GM19397 (cell line): Measurements from ENCODE around the gene DISP2.

Source experiments
- ATAC-seq: cut with Tn5 transposase; IDR thresholded peaks from one replicate; pipeline ENCODE4 v1.9.1; 2021; ENCODE audit warnings: mild to moderate bottlenecking, moderate library complexity; ENCODE audit not compliant: unreplicated experiment

The DISP2 gene

GRCh38 chr15:40342416-40343320 is 15.4 kb upstream of the DISP2 start:
- ATAC-seq: no peak

DNA sequence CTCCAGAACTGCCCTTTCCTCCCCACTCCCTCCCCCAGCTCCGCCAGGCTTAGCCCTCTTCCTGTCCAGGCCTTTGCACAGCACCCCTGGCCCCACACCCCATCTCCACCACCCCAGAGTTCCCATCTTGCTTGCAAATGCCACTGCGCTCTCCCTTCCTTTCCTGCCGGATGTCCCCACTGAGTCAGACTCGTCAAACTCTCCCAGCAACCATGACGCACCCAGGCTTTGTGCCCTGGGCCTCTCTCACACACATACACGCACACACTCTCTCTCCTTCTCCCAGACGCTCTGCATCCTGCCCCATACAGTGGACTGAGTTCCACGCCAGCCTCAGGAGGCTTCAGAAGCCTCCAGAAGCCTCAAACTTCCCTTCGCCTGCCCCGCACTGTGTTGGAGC is 14.5 kb upstream of the DISP2 start:
- ATAC-seq: no peak

DNA sequence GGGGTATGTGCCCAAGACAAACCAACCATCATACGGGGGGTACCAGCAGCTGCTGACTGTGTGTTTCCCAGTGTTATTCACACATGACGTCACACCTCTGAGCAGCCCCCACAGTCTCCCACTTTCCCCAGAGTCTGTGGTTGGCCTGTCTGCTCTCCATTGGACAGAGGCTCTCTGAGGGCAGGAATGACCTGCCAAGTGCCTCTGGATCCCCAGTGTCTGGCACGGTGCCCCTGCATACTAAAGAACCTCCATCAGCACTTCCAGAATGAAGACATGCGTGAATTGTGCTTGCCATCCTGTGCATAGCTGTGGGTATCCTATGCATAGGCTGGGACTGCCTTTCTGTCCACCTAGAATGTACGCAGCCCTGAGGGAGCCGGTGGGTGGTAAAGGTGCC is 13.8 kb upstream of the DISP2 start:
- ATAC-seq: no peak

GRCh38 chr15:40344631-40345120 is 13.3 kb upstream of the DISP2 start:
- no peak for ATAC-seq

DNA sequence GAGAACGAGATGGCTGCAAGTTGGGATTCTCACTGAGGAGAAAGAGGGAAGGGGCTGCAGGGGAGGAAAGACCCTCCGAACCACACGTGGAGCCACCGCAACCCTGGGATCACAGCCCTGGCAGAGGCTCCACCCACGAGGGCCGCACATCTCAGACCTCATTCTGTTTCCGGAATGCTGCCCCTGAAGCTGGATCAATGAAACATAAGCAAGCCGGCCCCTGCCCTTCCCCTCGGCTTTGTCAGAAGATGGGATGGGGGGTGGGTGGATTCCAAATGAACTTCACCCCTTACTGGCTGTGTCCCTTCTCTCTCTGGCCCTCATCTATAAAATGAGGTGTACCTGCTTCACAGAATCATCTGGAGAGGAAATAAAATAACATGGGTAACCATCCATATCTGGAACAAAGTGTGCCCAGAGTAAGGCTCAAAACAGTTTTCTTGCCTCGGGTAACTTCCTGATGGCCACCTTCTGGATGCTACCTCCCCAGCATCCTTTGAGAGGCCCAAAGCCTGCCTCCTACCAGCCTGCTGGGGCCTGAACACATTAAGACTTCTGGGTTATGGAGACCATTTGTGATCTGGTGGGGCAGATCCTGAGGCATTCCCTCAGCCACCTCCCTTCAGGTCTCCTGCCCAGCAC is 12.7 kb upstream of the DISP2 start:
- no peak for ATAC-seq

GRCh38 chr15:40345867-40346578 is 12.0 kb upstream of the DISP2 start:
- no peak for ATAC-seq

DNA sequence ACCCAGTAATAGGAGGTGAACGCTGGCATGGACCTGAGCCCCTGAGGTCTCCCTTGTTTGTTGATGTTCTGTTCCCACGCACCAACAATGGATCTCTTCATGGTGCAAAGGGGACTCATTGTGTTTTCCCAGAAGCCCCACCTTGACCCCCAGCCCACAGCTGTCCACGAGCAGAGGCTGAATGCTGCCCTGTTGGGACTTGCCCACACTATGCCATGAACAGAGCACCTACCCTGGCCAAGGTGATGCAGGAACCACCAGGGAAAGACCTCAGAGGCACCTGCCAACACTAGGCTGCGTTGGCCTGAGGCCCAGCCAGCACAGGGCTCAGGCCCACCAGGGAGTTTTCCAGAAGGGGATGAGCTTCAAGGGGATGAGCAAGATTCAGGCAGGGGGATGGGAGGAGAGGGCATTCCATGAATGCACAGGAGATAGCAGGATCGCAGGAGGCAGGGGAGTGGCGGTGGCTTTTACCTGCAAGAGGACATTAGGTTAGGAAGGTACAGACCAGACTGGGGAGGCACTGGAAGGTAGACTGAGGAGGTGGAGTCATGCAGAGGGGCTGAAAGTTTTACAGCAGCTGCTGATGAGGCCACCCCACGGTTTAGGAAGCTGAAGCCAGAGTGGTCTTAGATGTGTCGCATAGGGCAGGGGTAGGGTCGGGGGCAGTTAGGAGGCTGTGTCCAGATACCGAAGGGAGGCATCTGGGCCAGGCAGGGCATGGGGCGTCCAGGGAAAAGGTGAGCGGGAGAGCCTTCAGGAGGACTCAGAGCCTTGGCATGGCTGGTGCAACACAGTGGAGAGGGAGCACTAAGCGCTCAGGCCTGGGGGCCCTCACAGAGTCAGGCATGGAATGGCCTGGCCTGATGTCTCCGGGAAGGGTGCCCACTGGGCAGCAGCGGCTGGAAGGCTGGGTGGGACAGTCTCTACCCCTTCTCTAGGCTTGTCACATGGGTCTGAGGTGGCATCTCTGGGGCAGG is 11.2 kb upstream of the DISP2 start:
- no peak for ATAC-seq

- no peak for ATAC-seq
These were observed 10.2 kb upstream of the DISP2 start for GRCh38 chr15:40347559-40348473.

GRCh38 chr15:40348474-40348870 is 9.5 kb upstream of the DISP2 start:
- no peak for ATAC-seq

DNA sequence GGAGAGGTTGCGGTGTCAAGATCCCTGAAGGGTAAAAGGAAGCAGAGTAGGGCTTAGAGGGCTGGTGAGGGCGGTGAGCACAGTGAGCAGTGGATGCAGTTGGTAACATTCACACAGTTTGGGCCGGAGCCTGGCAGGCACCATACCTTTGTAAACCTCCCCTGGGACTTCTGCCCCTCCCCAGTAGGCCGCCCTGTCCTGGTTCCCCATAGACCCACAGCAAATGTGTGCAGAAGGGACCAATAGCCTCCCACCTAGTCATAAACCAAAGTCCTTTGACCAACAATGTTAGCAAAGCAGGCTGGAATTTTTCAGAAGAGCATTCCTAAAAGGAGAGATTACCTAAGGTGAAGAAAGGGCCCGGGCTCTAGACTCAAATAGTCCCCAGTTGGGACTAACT is 8.9 kb upstream of the DISP2 start:
- no peak for ATAC-seq

DNA sequence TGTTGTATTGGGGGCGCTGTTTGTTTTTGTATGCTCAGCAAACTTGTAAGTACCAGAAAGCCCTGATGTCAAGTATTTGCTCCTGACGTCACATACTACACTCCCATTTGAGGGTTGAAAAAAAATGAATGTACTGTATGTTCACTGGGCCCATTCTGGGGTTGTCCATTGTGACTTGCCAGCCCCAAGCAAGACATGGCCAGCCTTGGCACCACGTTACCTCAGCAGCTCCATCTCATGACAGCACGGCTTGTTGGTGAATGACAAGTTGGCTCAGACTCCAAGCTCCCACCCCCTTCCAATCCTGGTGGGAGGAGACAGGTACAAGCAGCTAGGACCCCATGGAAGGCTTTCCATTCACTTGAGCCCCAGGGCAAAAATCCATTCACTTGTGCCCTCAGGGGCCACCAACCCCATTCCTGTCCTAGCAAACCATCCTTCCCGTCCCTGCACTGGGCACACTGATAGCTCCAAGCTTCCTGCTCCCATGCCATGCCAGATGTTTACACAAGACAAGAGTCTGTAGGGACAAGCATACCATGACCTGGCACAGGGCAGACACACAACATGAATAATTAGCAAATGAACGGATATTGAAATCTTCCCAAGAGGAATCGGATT is 5.6 kb upstream of the DISP2 start:
- ATAC-seq: no peak

DNA sequence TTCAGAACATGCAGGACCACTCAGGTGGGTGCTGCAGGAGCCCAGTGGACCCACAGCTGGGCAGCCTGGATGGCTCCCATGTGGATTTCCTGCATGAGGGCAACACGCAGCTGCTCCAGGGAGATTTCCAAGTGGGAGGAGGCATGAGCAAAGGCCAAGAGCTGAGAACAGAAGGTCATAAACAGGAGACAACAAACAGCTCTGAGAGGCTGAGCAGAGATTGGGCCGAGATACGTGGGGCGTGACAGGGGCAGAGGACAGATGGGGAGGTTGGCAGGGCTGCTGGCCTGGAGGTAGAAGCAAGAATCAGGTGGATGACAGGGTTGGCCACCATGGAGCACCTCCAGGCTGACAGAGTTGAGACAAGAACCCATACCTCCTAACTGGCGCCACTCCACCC is 4.3 kb upstream of the DISP2 start:
- ATAC-seq: no peak

GRCh38 chr15:40354408-40355171 is 3.4 kb upstream of the DISP2 start:
- ATAC-seq: no peak

DNA sequence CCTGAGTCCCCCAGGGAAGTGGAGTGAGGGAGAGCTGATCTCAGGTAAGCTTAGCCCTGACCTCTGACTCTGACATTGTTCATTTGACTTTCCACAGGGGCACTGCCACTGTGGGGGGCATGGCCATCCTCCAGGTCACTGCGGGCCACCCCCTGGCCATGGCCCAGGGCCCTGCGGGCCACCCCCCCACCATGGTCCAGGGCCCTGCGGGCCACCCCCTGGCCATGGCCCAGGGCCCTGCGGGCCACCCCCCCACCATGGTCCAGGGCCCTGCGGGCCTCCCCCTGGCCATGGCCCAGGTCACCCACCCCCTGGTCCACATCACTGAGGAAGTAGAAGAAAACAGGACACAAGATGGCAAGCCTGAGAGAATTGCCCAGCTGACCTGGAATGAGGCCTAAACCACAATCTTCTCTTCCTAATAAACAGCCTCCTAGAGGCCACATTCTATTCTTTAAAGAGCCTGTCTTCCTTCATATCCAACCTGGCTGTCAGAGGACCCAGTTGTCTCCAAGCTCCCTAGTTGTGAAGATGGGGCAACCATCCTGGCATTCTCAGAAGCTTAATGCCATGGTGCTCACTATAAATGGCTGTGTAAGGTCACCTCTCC is 1.9 kb upstream of the DISP2 start:
- no peak for ATAC-seq

DNA sequence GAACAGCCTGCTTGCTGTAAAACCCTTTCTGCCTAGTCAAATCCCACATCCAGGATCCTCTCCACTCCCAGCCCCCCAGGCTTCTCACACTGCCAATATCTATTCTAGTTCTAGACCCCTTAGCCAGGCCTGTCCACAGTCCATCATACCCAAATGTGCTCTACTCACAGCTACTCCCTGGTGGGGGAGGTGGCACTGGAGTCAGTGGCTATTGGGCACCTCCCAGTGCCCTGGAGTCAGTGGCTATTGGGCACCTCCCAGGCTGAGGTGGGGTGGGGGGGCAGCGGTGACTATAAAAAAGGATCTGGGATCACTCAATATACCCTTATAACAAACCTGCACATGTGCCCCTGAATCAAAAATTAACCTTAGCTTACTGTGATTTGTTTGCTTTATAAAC is 773 bp upstream of the DISP2 start:
- no peak for ATAC-seq

DNA sequence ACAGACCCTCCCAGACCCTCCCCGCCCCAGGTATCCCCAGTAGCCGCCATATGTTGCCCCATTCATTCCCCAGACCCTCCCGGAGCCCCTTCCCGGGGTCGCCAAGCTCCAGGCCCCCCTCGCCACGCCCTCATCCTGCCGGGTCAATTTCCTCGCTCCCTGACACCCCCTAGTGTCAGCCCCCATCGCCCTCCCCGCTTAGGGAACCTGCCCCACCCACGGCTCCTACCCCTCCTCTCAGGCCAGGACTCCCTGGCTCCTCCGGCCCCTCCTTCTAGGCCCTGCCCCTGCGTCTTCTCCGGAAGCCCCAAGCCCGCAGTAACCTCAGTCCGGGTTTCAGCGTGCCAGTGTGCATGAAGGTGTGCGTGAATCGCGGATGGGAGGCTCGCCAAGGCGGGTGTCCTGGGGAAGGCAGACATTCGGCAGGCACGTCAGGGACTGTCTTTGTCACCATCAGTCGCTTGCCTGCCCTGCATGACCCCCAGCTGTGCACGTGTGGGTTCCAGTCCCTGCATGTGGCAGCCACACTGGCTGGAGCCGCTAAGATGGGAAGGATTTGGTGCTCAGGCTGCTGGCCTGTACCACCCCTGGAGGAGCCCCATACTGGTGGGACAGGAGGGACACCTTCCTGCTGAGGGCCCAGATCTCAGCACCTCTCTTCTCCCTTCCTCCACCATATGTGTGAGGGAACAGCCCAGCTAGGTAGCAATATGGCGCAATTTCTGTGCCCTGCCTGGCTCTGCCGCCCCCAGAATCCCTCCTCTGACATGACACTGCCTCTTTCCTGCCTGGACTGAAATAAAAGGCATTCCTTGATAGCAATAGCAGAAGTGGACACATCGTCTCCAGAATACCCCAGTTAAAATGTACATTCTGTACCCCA is 693 bp downstream of the DISP2 start:
- ATAC-seq: peak; percentile 9

DNA sequence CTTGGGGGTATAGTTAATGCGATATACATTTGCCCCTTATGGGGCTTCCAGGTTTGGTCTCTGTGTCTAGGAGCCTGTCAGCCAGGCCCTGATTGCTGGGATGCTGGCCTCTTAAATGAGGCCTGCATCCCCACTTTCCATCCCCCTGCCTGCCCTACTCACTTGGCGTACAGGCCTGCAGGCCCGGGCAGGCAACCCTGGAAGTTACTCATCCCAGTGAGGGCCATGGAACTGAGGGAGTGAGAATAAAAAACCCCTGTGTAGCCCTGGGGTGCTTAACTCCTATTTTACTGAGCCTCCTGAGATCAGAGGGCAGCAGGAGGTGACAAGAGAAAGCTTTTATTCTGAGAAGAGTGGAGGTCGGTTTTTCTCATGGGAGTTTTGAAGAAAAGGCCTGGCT is 2.0 kb downstream of the DISP2 start:
- no peak for ATAC-seq
